H1 (cell line): ENCODE measurements around the gene HES5. TPM values are rescaled to one million over a fixed set of nuclear protein-coding genes. Genes with fewer than 3 reads are reported as not detected.

Experiments
- CTCF ChIA-PET: fragments of 300-600 bp; sonication (Branson Sonifier 250); formaldehyde crosslinking; loops from one replicate; lab custom pipeline; 2021; ENCODE audit not compliant: partially characterized antibody; lab: Charles Lee
- POLR2A ChIA-PET: fragments of 300-600 bp; sonication (Branson Sonifier 250); formaldehyde crosslinking; loops from one replicate; lab custom pipeline; 2021; ENCODE audit warnings: inconsistent platforms; ENCODE audit not compliant: partially characterized antibody; lab: Charles Lee
- DNase-seq, 2 experiments: peaks; one replicate each; pipeline versions ENCODE4 v3.0.0 to v3.0.0-alpha.2; 2010 to 2022; ENCODE audit warnings: low spot score in 2 of 2, low read depth in 1 of 2, mixed read lengths in 1 of 2
- FAIRE-seq: peaks from 2 replicates; lab custom pipeline; 2011; peaks lifted over from hg19 to GRCh38; lab: Jason Lieb, UNC
- H2AFZ ChIP-seq: 2 replicates; pipeline ENCODE4 v1.8.1; 2012; ENCODE audit warnings: low read length, inconsistent platforms
- H2AK5ac ChIP-seq: 2 replicates; pipeline ENCODE4 v1.6.1; 2013; ENCODE audit warnings: low read depth, low read length
- H2BK120ac ChIP-seq: replicated peaks from 2 replicates; pipeline ENCODE3; 2013; ENCODE audit warnings: low read depth, low read length, inconsistent platforms
- H2BK12ac ChIP-seq: 2 replicates; pipeline ENCODE4 v1.6.1; 2013; ENCODE audit warnings: low read depth, low read length
- H2BK15ac ChIP-seq: 2 replicates; pipeline ENCODE4 v1.6.1; 2013; ENCODE audit warnings: low read length
- H2BK20ac ChIP-seq: 2 replicates; pipeline ENCODE4 v1.6.1; 2013; ENCODE audit warnings: low read length
- H2BK5ac ChIP-seq: 2 replicates; pipeline ENCODE4 v1.6.1; 2013; ENCODE audit warnings: low read depth, low read length
- H3K14ac ChIP-seq: 2 replicates; pipeline ENCODE4 v1.6.1; 2013; ENCODE audit warnings: inconsistent platforms; ENCODE audit not compliant: insufficient read length
- H3K18ac ChIP-seq: 2 replicates; pipeline ENCODE4 v1.6.1; 2013; ENCODE audit warnings: low read length; ENCODE audit errors: extremely low read depth
- H3K23ac ChIP-seq: 2 replicates; pipeline ENCODE4 v1.6.1; 2013; ENCODE audit warnings: inconsistent platforms; ENCODE audit not compliant: insufficient read length
- H3K23me2 ChIP-seq: 2 replicates; pipeline ENCODE4 v1.6.1; 2013; ENCODE audit warnings: low read depth, low read length
- H3K27ac ChIP-seq: 2 replicates; pipeline ENCODE4 v1.6.1; 2011; ENCODE audit warnings: low read depth, low read length, inconsistent platforms
- H3K27me3 ChIP-seq, 4 experiments: replicated peaks in 1 of 4; 1 replicate in 1 of 4; 2 replicates in 3 of 4; pipeline versions ENCODE4 v1.6.1 to v1.8.1; 2011 to 2013; ENCODE audit warnings: low read length in 3 of 4, mild to moderate bottlenecking in 3 of 4, inconsistent platforms in 2 of 4, mixed read lengths in 2 of 4, moderate library complexity in 1 of 4; ENCODE audit not compliant: control insufficient read depth in 3 of 4, insufficient read depth in 3 of 4; ENCODE audit errors: extremely low read depth in 1 of 4
- H3K36me3 ChIP-seq, 4 experiments: 2 replicates each; pipeline versions ENCODE4 v1.6.1 to v1.8.1; 2011 to 2013; ENCODE audit warnings: mild to moderate bottlenecking in 4 of 4, low read length in 3 of 4, moderate library complexity in 2 of 4, control low read depth in 1 of 4, inconsistent platforms in 1 of 4; ENCODE audit not compliant: insufficient read depth in 4 of 4, control insufficient read depth in 2 of 4
- H3K4ac ChIP-seq: replicated peaks from 2 replicates; pipeline ENCODE3; 2013; ENCODE audit warnings: low read length, low read depth, mixed read lengths, inconsistent platforms; ENCODE audit not compliant: insufficient read length
- H3K4me1 ChIP-seq, 4 experiments: replicated peaks in 1 of 4; 1 replicate in 1 of 4; 2 replicates in 3 of 4; pipeline versions ENCODE4 v1.6.1 to v1.8.1; 2011 to 2013; ENCODE audit warnings: low read length in 3 of 4, inconsistent platforms in 2 of 4, mixed read lengths in 1 of 4; ENCODE audit not compliant: insufficient read depth in 4 of 4, control insufficient read depth in 3 of 4
- H3K4me2 ChIP-seq, 2 experiments: 2 replicates each; pipeline versions ENCODE4 v1.6.1 to v1.8.1; 2011 to 2013; ENCODE audit warnings: low read depth in 2 of 2, low read length in 2 of 2, control low read depth in 1 of 2, inconsistent platforms in 1 of 2, mild to moderate bottlenecking in 1 of 2; ENCODE audit not compliant: insufficient read depth in 1 of 2
- H3K4me3 ChIP-seq, 4 experiments: fragments of 200-600, 300-600 bp in 1 of 4; sonication (generic), shearing (Covaris generic), sonication (Bioruptor Twin) in 1 of 4; 2 replicates each; pipeline versions ENCODE4 v1.5.1 to v1.8.1; 2011 to 2016; ENCODE audit warnings: low read length in 4 of 4, low read depth in 3 of 4, control low read depth in 2 of 4, inconsistent platforms in 2 of 4, mild to moderate bottlenecking in 2 of 4, mixed read lengths in 1 of 4, moderate library complexity in 1 of 4; ENCODE audit not compliant: insufficient read depth in 2 of 4; ENCODE audit errors: extremely low read depth in 1 of 4
- H3K56ac ChIP-seq: replicated peaks from 2 replicates; pipeline ENCODE3; 2013; ENCODE audit warnings: low read depth, mild to moderate bottlenecking, mixed read lengths, low read length, inconsistent platforms; ENCODE audit not compliant: insufficient read length
- H3K79me1 ChIP-seq: 2 replicates; pipeline ENCODE4 v1.6.1; 2013; ENCODE audit warnings: low read depth, low read length, control low read depth
- H3K79me2 ChIP-seq, 2 experiments: 2 replicates each; pipeline versions ENCODE4 v1.6.1 to v1.8.1; 2012 to 2013; ENCODE audit warnings: low read length in 2 of 2, mild to moderate bottlenecking in 2 of 2, inconsistent platforms in 1 of 2; ENCODE audit not compliant: insufficient read depth in 2 of 2, control insufficient read depth in 1 of 2
- H3K9ac ChIP-seq, 4 experiments: replicated peaks in 1 of 4; 1 replicate in 1 of 4; 2 replicates in 3 of 4; pipeline versions ENCODE4 v1.6.1 to v1.8.1; 2011 to 2013; ENCODE audit warnings: low read depth in 3 of 4, low read length in 3 of 4, control low read depth in 2 of 4, mild to moderate bottlenecking in 2 of 4, moderate library complexity in 2 of 4, inconsistent platforms in 1 of 4; ENCODE audit errors: extremely low read depth in 1 of 4
- H3K9me3 ChIP-seq, 2 experiments: 2 replicates each; pipeline versions ENCODE4 v1.6.1 to v1.8.1; 2012 to 2013; ENCODE audit warnings: mild to moderate bottlenecking in 2 of 2, moderate library complexity in 2 of 2, control low read depth in 1 of 2, inconsistent platforms in 1 of 2, low read depth in 1 of 2, low read length in 1 of 2, mixed read lengths in 1 of 2; ENCODE audit not compliant: insufficient read depth in 2 of 2
- H4K20me1 ChIP-seq, 2 experiments: replicated peaks in 1 of 2; 2 replicates each; pipeline versions ENCODE3 to v1.8.1; 2011 to 2013; ENCODE audit warnings: inconsistent platforms in 2 of 2, low read length in 2 of 2, mild to moderate bottlenecking in 1 of 2; ENCODE audit not compliant: insufficient read depth in 2 of 2, control insufficient read depth in 1 of 2
- H4K5ac ChIP-seq: 2 replicates; pipeline ENCODE4 v1.6.1; 2013; ENCODE audit warnings: low read length, low read depth, mixed read lengths, inconsistent platforms; ENCODE audit not compliant: insufficient read length
- H4K8ac ChIP-seq: 2 replicates; pipeline ENCODE4 v1.8.0; 2013; ENCODE audit warnings: mild to moderate bottlenecking, moderate library complexity, low read length, inconsistent platforms; ENCODE audit not compliant: insufficient read depth; ENCODE audit errors: extremely low read depth
- H4K91ac ChIP-seq: replicated peaks from 2 replicates; pipeline ENCODE3; 2013; ENCODE audit warnings: low read length, mixed read lengths, inconsistent platforms; ENCODE audit not compliant: insufficient read length
- BACH1 ChIP-seq: IDR thresholded peaks from 2 replicates; pipeline ENCODE4 v1.6.1; 2012; ENCODE audit warnings: low read length, improper control_type of control experiment
- CREB1 ChIP-seq: IDR thresholded peaks from 2 replicates; pipeline ENCODE4 v1.6.1; 2012; ENCODE audit warnings: inconsistent platforms
- GABPA ChIP-seq: IDR thresholded peaks from 2 replicates; pipeline ENCODE4 v1.6.1; 2011; ENCODE audit warnings: mild to moderate bottlenecking, low read length, moderate library complexity, borderline replicate concordance; ENCODE audit not compliant: insufficient read depth
- HDAC2 ChIP-seq, 2 experiments: fragments of 300-600 bp in 1 of 2; sonication (generic) in 1 of 2; IDR thresholded peaks; 2 replicates each; pipeline ENCODE4 v1.6.1; 2011 to 2012; ENCODE audit warnings: low read depth in 2 of 2, low read length in 2 of 2, mild to moderate bottlenecking in 2 of 2, moderate library complexity in 2 of 2, borderline replicate concordance in 1 of 2, inconsistent platforms in 1 of 2
- JUN ChIP-seq: IDR thresholded peaks from 2 replicates; pipeline ENCODE4 v1.6.1; 2011; ENCODE audit warnings: low read depth, mild to moderate bottlenecking, improper control_type of control experiment, low read length
- KDM4A ChIP-seq: IDR thresholded peaks from one replicate; pipeline ENCODE4 v1.7.1; 2012; ENCODE audit warnings: low read depth, mild to moderate bottlenecking, moderate library complexity, low read length, inconsistent platforms; ENCODE audit not compliant: severe bottlenecking
- MAFK ChIP-seq: IDR thresholded peaks from 2 replicates; pipeline ENCODE4 v1.6.1; 2012; ENCODE audit warnings: low read depth, mild to moderate bottlenecking, improper control_type of control experiment, low read length
- NANOG ChIP-seq: IDR thresholded peaks from 2 replicates; pipeline ENCODE4 v1.6.1; 2011; ENCODE audit warnings: low read length, low read depth, mild to moderate bottlenecking, inconsistent platforms; ENCODE audit not compliant: insufficient read depth, poor library complexity, severe bottlenecking
- SIRT6 ChIP-seq: IDR thresholded peaks from one replicate; pipeline ENCODE4 v1.7.1; 2012; ENCODE audit warnings: low read length, inconsistent platforms
- TAF1 ChIP-seq: IDR thresholded peaks from 2 replicates; pipeline ENCODE4 v1.6.1; 2011; ENCODE audit warnings: mild to moderate bottlenecking, low read depth, low read length
- TCF12 ChIP-seq: IDR thresholded peaks from 2 replicates; pipeline ENCODE4 v1.6.1; 2011; ENCODE audit warnings: low read depth, mild to moderate bottlenecking, low read length
- WGBS, 2 experiments: shearing (Covaris generic) in 1 of 2; methylation state at CpG; one replicate each; pipeline versions ENCODE4 v1.1.6 to v1.1.7; 2013 to 2015; ENCODE audit warnings: low lambda C conversion rate in 2 of 2, mixed read lengths in 2 of 2, inconsistent platforms in 1 of 2, low coverage in 1 of 2, missing lambda C conversion rate in 1 of 2; ENCODE audit not compliant: insufficient replicate concordance in 2 of 2, insufficient coverage in 1 of 2, insufficient read length in 1 of 2; ENCODE audit errors: extremely low coverage in 1 of 2, missing lambda C conversion rate in 1 of 2; 5-methylcytosine and 5-hydroxymethylcytosine counted together
- polyA plus RNA-seq, 7 experiments: library from polyadenylated mRNA; depleted of rRNA in 3 of 7; stranded (reverse) in 5 of 7; unstranded in 2 of 7; fragments of >200 nt in 5 of 7; fragments of 200-250 nt in 2 of 7; gene quantifications; 1 replicate in 5 of 7; 2 replicates in 1 of 7; 4 replicates in 1 of 7; pipeline versions ENCODE4 v1.2.1 to v1.2.3, GENCODE V29; 2011 to 2013; ENCODE audit warnings: missing spikeins in 2 of 7, mixed read lengths in 2 of 7
- total RNA-seq: library from RNA; stranded (reverse); fragmentation: NEBNext Ultra II Directional; extraction: Animal tissue kit (Norgen Biotek cat#: 25700); gene quantifications from 2 replicates; pipeline ENCODE4 v1.2.1, GENCODE V29; 2021

Gene HES5
- total and polyA plus RNA-seq, 2 of the 8 experiments (the other 6 are each of a cell fraction or from before 2014, with no cell fraction given): 0.22 TPM; not detected in 1

- H3K36me3 ChIP-seq: no peaks in the 10 kb centered on the region
- no peak overlapping the region for H2BK5ac ChIP-seq
- peaks cover 7% of the 10 kb centered on the region; the same call in 1 of the 2 replicates for H3K23me2 ChIP-seq
- no peak overlapping the region for H4K5ac ChIP-seq
- 0 out of 2 replicates have a peak overlapping the region, but pooled peaks have one; percentile 27 for H2BK12ac ChIP-seq
- WGBS, 2 experiments: 4% methylated on average over 66 of the region's 84 CpGs; no CpG with 5 or more reads in 1 of the 2 experiments
- peaks cover 12% of the 10 kb centered on the region for H3K79me1 ChIP-seq
- H2AK5ac ChIP-seq: no peak overlapping the region
- H3K4me3 ChIP-seq: peak overlapping the region in 1 of 4 experiments; percentile 58; a peak in 2 of 8 replicates
- no peak overlapping the region; the same call in 1 of the 2 replicates for H4K8ac ChIP-seq
- peaks cover 0 to 36% (median 20%) of the 10 kb centered on the region in 4 experiments; a peak in 6 of 7 replicates for H3K4me1 ChIP-seq
- H3K27ac ChIP-seq: no peak overlapping the region
- DNase-seq (peak; percentile 63 to 77), FAIRE-seq (no peak)
- H3K23ac ChIP-seq: no peak overlapping the region
- no peak overlapping the region for H4K91ac ChIP-seq
- H3K18ac ChIP-seq: no peak overlapping the region
- no peaks in the 10 kb centered on the region for H3K9me3 ChIP-seq
- no peak overlapping the region for H2BK120ac ChIP-seq
- H2AFZ ChIP-seq: no peak overlapping the region
- H2BK20ac ChIP-seq: 0 out of 2 replicates have a peak overlapping the region, but pooled peaks have one; percentile 18
- POLR2A ChIA-PET: interaction anchor here (0.7 to 1.4 kb wide), 6 partner anchors 17 to 122 kb away, joined by 3 to 5 read pairs (median 3); no protein-coding TSS in a partner anchor
- peaks cover 14 to 28% of the 10 kb centered on the region in 2 experiments for H4K20me1 ChIP-seq
- no peak overlapping the region for H3K14ac ChIP-seq
- no peak overlapping the region for H3K56ac ChIP-seq
- H3K9ac ChIP-seq: no peak overlapping the region
- peak overlapping the region; percentile 67 for H3K4ac ChIP-seq
- peaks cover 10 to 18% of the 10 kb centered on the region in 2 experiments for H3K79me2 ChIP-seq
- peaks cover 30 to 74% (median 66%) of the 10 kb centered on the region in 4 experiments for H3K27me3 ChIP-seq
- CTCF ChIA-PET: interaction anchor here (0.6 to 2.0 kb wide), 5 partner anchors 11 to 99 kb away, joined by 3 to 11 read pairs (median 3); partner anchors contain the start of gene TNFRSF14
- no peak overlapping the region for H2BK15ac ChIP-seq
- H3K4me2 ChIP-seq: peak overlapping the region; percentile 53 to 89
- TF ChIP-seq KDM4A (peak; percentile 42), CREB1 (0 out of 2 replicates have a peak, but pooled peaks have one; percentile 6), GABPA (no peak; the same call in 1 of the 2 replicates), TCF12 (no peak), JUN (no peak), TAF1 (0 out of 2 replicates have a peak, but pooled peaks have one; percentile 28), NANOG (peak; percentile 98), SIRT6 (no peak), MAFK (no peak), BACH1 (no peak), HDAC2 (IDR thresholded peaks at IDR 0.05; ENCODE audit: borderline replicate concordance in 1 of 2, low read depth in 2 of 2, low read length in 2 of 2) (peak in 1 of 2 experiments; percentile 71; a peak in 1 of 4 replicates)
Measured at GRCh38 chr1:2528966-2529783, 888 bp downstream of the HES5 start.
